K562 (cell line): ENCODE measurements around the gene FAM167B. TPM values are rescaled to one million over a fixed set of nuclear protein-coding genes. Genes with fewer than 3 reads are reported as not detected.

Source experiments
- BCL6 ChIP-seq: fragments of 250-450 bp; sonication (Bioruptor Pico); IDR thresholded peaks from 2 replicates; pipeline ENCODE4 v1.4.0; 2020
- CAMTA2 ChIP-seq: fragments of 250-450 bp; sonication (Bioruptor Pico); conservative IDR thresholded peaks from 2 replicates; pipeline ENCODE4 v1.5.1; 2022
- CLOCK ChIP-seq: fragments of 250-450 bp; sonication (Bioruptor Pico); IDR thresholded peaks from 2 replicates; pipeline ENCODE4 v1.4.0; 2020; ENCODE audit warnings: mild to moderate bottlenecking, moderate library complexity, borderline replicate concordance
- E2F4 ChIP-seq: sonication (generic); formaldehyde crosslinking; IDR thresholded peaks from 2 replicates; pipeline ENCODE4 v1.8.0; 2022; ENCODE audit warnings: mild to moderate bottlenecking, low read depth, missing genetic modification reagents
- ELK1 ChIP-seq: sonication (generic); formaldehyde crosslinking; IDR thresholded peaks from 2 replicates; pipeline ENCODE4 v1.8.1; 2022; ENCODE audit warnings: missing genetic modification reagents
- ETS1 ChIP-seq: conservative IDR thresholded peaks from 2 replicates; pipeline ENCODE4 v1.6.1; 2011; ENCODE audit warnings: low read depth, mild to moderate bottlenecking, low read length; ENCODE audit not compliant: control insufficient read depth
- HDAC1 ChIP-seq, 2 experiments: fragments of 450-650 bp; IDR thresholded peaks; 2 replicates each; pipeline ENCODE4 v1.6.1; 2016 to 2017; ENCODE audit warnings: inconsistent platforms in 1 of 2, mild to moderate bottlenecking in 1 of 2, moderate library complexity in 1 of 2
- L3MBTL2 ChIP-seq: fragments of 450-650 bp; IDR thresholded peaks from 2 replicates; pipeline ENCODE4 v1.6.1; 2016; ENCODE audit warnings: mild to moderate bottlenecking, moderate library complexity
- MYNN ChIP-seq, 2 experiments: sonication (generic); formaldehyde crosslinking in 1 of 2; IDR thresholded peaks; 2 replicates each; pipeline versions ENCODE4 v1.5.0 to v1.6.1; 2016 to 2020; ENCODE audit warnings: antibody characterized with exemption in 1 of 2, missing genetic modification reagents in 1 of 2
- SNRNP70 ChIP-seq: fragments of 200-400 bp; formaldehyde crosslinking; optimal IDR thresholded peaks from 2 replicates; pipeline ENCODE3; 2017; ENCODE audit warnings: low read depth, low read length
- YBX1 ChIP-seq: fragments of 450-650 bp; IDR thresholded peaks from 2 replicates; pipeline ENCODE4 v1.7.1; 2016; ENCODE audit warnings: mild to moderate bottlenecking
- ZBTB34 ChIP-seq: fragments of 250-450 bp; sonication (Bioruptor Pico); IDR thresholded peaks from 2 replicates; pipeline ENCODE4 v1.8.0; 2021; ENCODE audit warnings: mild to moderate bottlenecking, moderate library complexity
- ZNF133 ChIP-seq: fragments of 250-450 bp; sonication (Bioruptor Pico); IDR thresholded peaks from 2 replicates; pipeline ENCODE4 v1.4.0; 2020; ENCODE audit warnings: mild to moderate bottlenecking
- ZNF140 ChIP-seq: fragments of 250-450 bp; sonication (Bioruptor Pico); IDR thresholded peaks from 2 replicates; pipeline ENCODE4 v1.8.0; 2021; ENCODE audit warnings: moderate library complexity, mild to moderate bottlenecking, inconsistent platforms
- ZNF347 ChIP-seq: fragments of 450-650 bp; formaldehyde crosslinking; IDR thresholded peaks from 2 replicates; pipeline ENCODE4 v1.4.0; 2020; ENCODE audit warnings: low read depth, mild to moderate bottlenecking, moderate library complexity
- ZNF449 ChIP-seq: fragments of 250-450 bp; sonication (Bioruptor Pico); IDR thresholded peaks from 2 replicates; pipeline ENCODE4 v1.8.0; 2022; ENCODE audit warnings: moderate library complexity, mild to moderate bottlenecking, inconsistent platforms
- ZNF586 ChIP-seq: fragments of 450-650 bp; formaldehyde crosslinking; conservative IDR thresholded peaks from 2 replicates; pipeline ENCODE4 v1.4.0; 2020; ENCODE audit warnings: mild to moderate bottlenecking, moderate library complexity
- ZNF778 ChIP-seq: fragments of 450-650 bp; formaldehyde crosslinking; IDR thresholded peaks from 2 replicates; pipeline ENCODE4 v1.4.0; 2020; ENCODE audit warnings: mild to moderate bottlenecking, moderate library complexity
- polyA plus RNA-seq, 8 experiments: library from polyadenylated mRNA; depleted of rRNA in 4 of 8; stranded (reverse) in 5 of 8; unstranded in 3 of 8; fragments of >200 nt; fragmentation: Nextera tagmentation in 2 of 8; fragmentation: Illumina TruSeq in 1 of 8; extraction: Ambion mirVana in 2 of 8; extraction: Trizol in 1 of 8; gene quantifications; 2 replicates each; pipeline versions ENCODE4 v1.2.1 to v1.2.3, GENCODE V29; 2011 to 2014; ENCODE audit warnings: inconsistent platforms in 1 of 8, missing spikeins in 1 of 8
- total RNA-seq, 7 experiments: library from RNA; depleted of rRNA in 6 of 7; stranded (reverse); fragments of >200 nt in 6 of 7; fragmentation: Illumina TruSeq in 2 of 7; extraction: Trizol in 2 of 7; gene quantifications; 2 replicates each; pipeline versions ENCODE4 v1.2.1 to v1.2.3, GENCODE V29; 2011 to 2021; ENCODE audit warnings: low replicate concordance in 1 of 7

The FAM167B gene
- total and polyA plus RNA-seq, 9 of the 15 experiments (the other 6 are each of a cell fraction or from before 2014, with no cell fraction given): not detected

GRCh38 chr1:32291708-32292538, 44.9 kb downstream of the FAM167B start, which contains the start of gene HDAC1 (continued):
- TF ChIP-seq CLOCK (CRISPR knock-in tag) (no peak), MYNN (IDR thresholded peaks at IDR 0.05) (0 out of 2 replicates have a peak, but pooled peaks have one; percentile 41), MYNN (CRISPR knock-in tag; IDR thresholded peaks at IDR 0.05) (no peak), YBX1 (no peak), ELK1 (CRISPR knock-in tag) (no peak), HDAC1 (IDR thresholded peaks at IDR 0.05) (peak; percentile 61 to 89; a peak in 2 of 4 replicates), ZNF347 (no peak), ZNF140 (CRISPR knock-in tag) (no peak), ZNF449 (CRISPR knock-in tag) (0 out of 2 replicates have a peak, but pooled peaks have one; percentile 43), ETS1 (peak; percentile 71; the same call in 1 of the 2 replicates), CAMTA2 (CRISPR knock-in tag) (peak; percentile 73; the same call in 1 of the 2 replicates), BCL6 (CRISPR knock-in tag) (no peak), ZNF778 (no peak), ZBTB34 (0 out of 2 replicates have a peak, but pooled peaks have one; percentile 45), ZNF133 (CRISPR knock-in tag) (no peak), E2F4 (CRISPR knock-in tag) (no peak), ZNF586 (CRISPR knock-in tag) (no peak), SNRNP70 (no peak), L3MBTL2 (peak; percentile 94)
